Measurements from ENCODE around the gene BCL2L1. TPM values are rescaled to one million over a fixed set of nuclear protein-coding genes. Genes with fewer than 3 reads are reported as not detected.

Gene BCL2L1
- total and polyA plus RNA-seq, 10 of the 15 experiments (the other 5 are each of a cell fraction or from before 2014, with no cell fraction given), result 0.63 to 67.7 (median 43.6) TPM

- Histone ChIP-seq H4K20me1 (ENCODE audit: control insufficient read depth, insufficient read depth) (no peaks in the 10 kb centered on the region), H3K4me2 (ENCODE audit: control insufficient read depth, insufficient read depth) (no peak overlapping the region), H3K27me3 (replicated peaks in 1 of 2; ENCODE audit: control insufficient read depth in 2 of 2, insufficient read depth in 2 of 2, low read length in 1 of 2) (no peaks in the 10 kb centered on the region), H3K27ac (ENCODE audit: control insufficient read depth, insufficient read depth) (no peak overlapping the region), H2AFZ (ENCODE audit: control insufficient read depth, low read depth, low read length) (no peak overlapping the region), H3K79me2 (ENCODE audit: control insufficient read depth, insufficient read depth, low read length) (no peaks in the 10 kb centered on the region), H3K9me3 (replicated peaks; ENCODE audit: control insufficient read depth, insufficient read depth, low read length) (no peaks in the 10 kb centered on the region), H3K36me3 (ENCODE audit: control insufficient read depth in 2 of 2, insufficient read depth in 2 of 2, low read length in 1 of 2) (peaks cover 0 to 12% of the 10 kb centered on the region in 2 experiments; a peak in 2 of 4 replicates), H3K4me1 (ENCODE audit: control insufficient read depth, insufficient read depth, low read length) (peaks cover 3% of the 10 kb centered on the region; the same call in 1 of the 2 replicates), H3K4me3 (no peak overlapping the region), H3K9ac (ENCODE audit: control insufficient read depth, insufficient read depth, low read length) (no peak overlapping the region)
- no peak for ATAC-seq
- in situ Hi-C loops (cut with MboI), result loop anchor here (5.0 kb wide), 1 partner anchor 59 kb away; the partner anchor contains the start of gene BCL2L1
- WGBS (ENCODE audit: insufficient coverage, insufficient replicate concordance, low lambda C conversion rate, missing lambda C conversion rate), result 96% methylated on average over 2 of the region's 2 CpGs
- SMC1A ChIA-PET (ENCODE audit: uncharacterized antibody, unreplicated experiment), result interaction anchor here (1.9 to 9.8 kb wide), 3 partner anchors 12 to 57 kb away, joined by 4 to 321 read pairs (median 43); partner anchors contain the start of gene BCL2L1
- CTCF ChIA-PET, result interaction anchor here (1.0 to 7.3 kb wide), 4 partner anchors 10 to 56 kb away, joined by 3 to 531 read pairs (median 34); partner anchors contain the start of gene BCL2L1
- POLR2A ChIA-PET, result no interaction called here
- RAD21 ChIA-PET (ENCODE audit: unreplicated experiment), result interaction anchor here (1.5 to 3.1 kb wide), 4 partner anchors 12 to 60 kb away, joined by 4 to 23 read pairs (median 10); no protein-coding TSS in a partner anchor
- no TSS peak for BruUV-seq (replicated peaks)
- no peak for DNase-seq (ENCODE audit: low read depth, low spot score)
- no peak for TF ChIP-seq MEF2B (IDR thresholded peaks at IDR 0.05; ENCODE audit: partially characterized antibody, poor library complexity, severe bottlenecking)
- TF ChIP-seq RCOR1 (conservative IDR thresholded peaks at IDR 0.05; ENCODE audit: low read depth, low read length), result no peak
- TF ChIP-seq TARDBP (IDR thresholded peaks at IDR 0.05; ENCODE audit: borderline replicate concordance), result no peak
- no peak for TF ChIP-seq ZNF207 (IDR thresholded peaks at IDR 0.05; ENCODE audit: borderline replicate concordance)
- no peak for TF ChIP-seq SUPT20H (IDR thresholded peaks at IDR 0.05; ENCODE audit: borderline replicate concordance, control insufficient read depth, low read depth, low read length)
- no peak for TF ChIP-seq MTA3 (IDR thresholded peaks at IDR 0.05; ENCODE audit: borderline replicate concordance, low read length)
- TF ChIP-seq RUNX3 (IDR thresholded peaks at IDR 0.05; ENCODE audit: low read length), result no peak
- no peak for TF ChIP-seq ZBED1 (IDR thresholded peaks at IDR 0.05; ENCODE audit: borderline replicate concordance)
- no peak for TF ChIP-seq MYC (IDR thresholded peaks at IDR 0.05; ENCODE audit: insufficient read depth, insufficient read length, insufficient replicate concordance, low read length, severe bottlenecking)
- TF ChIP-seq, protein P1, sequence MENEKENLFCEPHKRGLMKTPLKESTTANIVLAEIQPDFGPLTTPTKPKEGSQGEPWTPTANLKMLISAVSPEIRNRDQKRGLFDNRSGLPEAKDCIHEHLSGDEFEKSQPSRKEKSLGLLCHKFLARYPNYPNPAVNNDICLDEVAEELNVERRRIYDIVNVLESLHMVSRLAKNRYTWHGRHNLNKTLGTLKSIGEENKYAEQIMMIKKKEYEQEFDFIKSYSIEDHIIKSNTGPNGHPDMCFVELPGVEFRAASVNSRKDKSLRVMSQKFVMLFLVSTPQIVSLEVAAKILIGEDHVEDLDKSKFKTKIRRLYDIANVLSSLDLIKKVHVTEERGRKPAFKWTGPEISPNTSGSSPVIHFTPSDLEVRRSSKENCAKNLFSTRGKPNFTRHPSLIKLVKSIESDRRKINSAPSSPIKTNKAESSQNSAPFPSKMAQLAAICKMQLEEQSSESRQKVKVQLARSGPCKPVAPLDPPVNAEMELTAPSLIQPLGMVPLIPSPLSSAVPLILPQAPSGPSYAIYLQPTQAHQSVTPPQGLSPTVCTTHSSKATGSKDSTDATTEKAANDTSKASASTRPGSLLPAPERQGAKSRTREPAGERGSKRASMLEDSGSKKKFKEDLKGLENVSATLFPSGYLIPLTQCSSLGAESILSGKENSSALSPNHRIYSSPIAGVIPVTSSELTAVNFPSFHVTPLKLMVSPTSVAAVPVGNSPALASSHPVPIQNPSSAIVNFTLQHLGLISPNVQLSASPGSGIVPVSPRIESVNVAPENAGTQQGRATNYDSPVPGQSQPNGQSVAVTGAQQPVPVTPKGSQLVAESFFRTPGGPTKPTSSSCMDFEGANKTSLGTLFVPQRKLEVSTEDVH (IDR thresholded peaks at IDR 0.05; ENCODE audit: low read depth, partially characterized antibody), result no peak
- TF ChIP-seq NR2C1 (IDR thresholded peaks at IDR 0.05), result no peak
- TF ChIP-seq ZNF384 (IDR thresholded peaks at IDR 0.05; ENCODE audit: borderline replicate concordance, low read depth, low read length), result no peak
- no peak for TF ChIP-seq RELA (IDR thresholded peaks at IDR 0.05; ENCODE audit: borderline replicate concordance, partially characterized antibody)
- no peak for FAIRE-seq
- intact Hi-C loops (cut with micrococcal nuclease; ENCODE audit: unreplicated experiment), result no loop called here
Measured at GRCh38 chr20:31663524-31663837, 59.2 kb downstream of the BCL2L1 start.
